PC-3 (cell line): ENCODE results near the gene AJAP1. TPM values are rescaled to one million over a fixed set of nuclear protein-coding genes. Genes with fewer than 3 reads are reported as not detected.

Source experiments
- ATAC-seq: fragments of 200-7000 bp; cut with Tn5 transposase; 2 replicates; pipeline ENCODE4 v1.9.1; 2020; ENCODE audit warnings: mild to moderate bottlenecking, moderate library complexity
- BruUV-seq: library from RNA; stranded (reverse); fragments of 400-500 nt; replicated peaks from 2 replicates; lab custom pipeline; 2021; lab: Mats Ljungman, UMichigan
- CTCF ChIA-PET: fragments of 300-600 bp; sonication (Branson Sonifier 250); formaldehyde crosslinking; loops from one replicate; lab custom pipeline; 2022; ENCODE audit warnings: antibody characterized with exemption; lab: Charles Lee
- POLR2A ChIA-PET: fragments of 300-600 bp; sonication (Branson Sonifier 250); formaldehyde crosslinking; loops from one replicate; lab custom pipeline; 2022; ENCODE audit warnings: antibody characterized with exemption; ENCODE audit not compliant: unreplicated experiment; lab: Charles Lee
- DNase-seq: peaks from one replicate; pipeline ENCODE4 v3.0.0-alpha.2; 2015
- H2AFZ ChIP-seq: fragments of 300-600 bp; sonication (generic); 2 replicates; pipeline ENCODE4 v1.6.0; 2016; ENCODE audit warnings: antibody characterized with exemption, low read length
- H3F3A ChIP-seq: fragments of 300-600 bp; sonication (generic); one replicate; pipeline ENCODE4 v1.6.0; 2017; ENCODE audit warnings: antibody characterized with exemption, low read length, control low read depth, mild to moderate bottlenecking; ENCODE audit not compliant: unreplicated experiment
- H3K27ac ChIP-seq: fragments of 300-600 bp; sonication (generic); 2 replicates; pipeline ENCODE4 v1.5.1; 2016; ENCODE audit warnings: mild to moderate bottlenecking, low read length
- H3K27me3 ChIP-seq: fragments of 300-600 bp; sonication (generic); 2 replicates; pipeline ENCODE4 v1.6.1; 2016; ENCODE audit warnings: low read length, mixed read lengths
- H3K36me3 ChIP-seq: fragments of 300-600 bp; sonication (generic); 2 replicates; pipeline ENCODE4 v1.6.1; 2016; ENCODE audit warnings: low read depth, mixed run types, low read length, mixed read lengths
- H3K4me1 ChIP-seq: fragments of 300-600 bp; sonication (generic); 2 replicates; pipeline ENCODE4 v1.5.1; 2016; ENCODE audit warnings: low read length; ENCODE audit not compliant: insufficient read depth
- H3K4me2 ChIP-seq: fragments of 300-600 bp; sonication (generic); 2 replicates; pipeline ENCODE4 v1.6.0; 2016; ENCODE audit warnings: low read length
- H3K4me3 ChIP-seq: fragments of 300-600 bp; sonication (generic); 2 replicates; pipeline ENCODE4 v1.5.1; 2016; ENCODE audit warnings: mild to moderate bottlenecking, low read length, mixed read lengths
- H3K79me2 ChIP-seq: fragments of 300-600 bp; sonication (generic); 2 replicates; pipeline ENCODE4 v1.6.1; 2017; ENCODE audit warnings: low read length, mixed read lengths
- H3K9ac ChIP-seq: fragments of 300-600 bp; sonication (generic); 2 replicates; pipeline ENCODE4 v1.6.0; 2016; ENCODE audit warnings: mild to moderate bottlenecking, low read length
- H3K9me2 ChIP-seq: fragments of 300-600 bp; sonication (generic); replicated peaks from 2 replicates; pipeline ENCODE4 v1.6.1; 2016; ENCODE audit warnings: mixed run types, low read length, mixed read lengths
- H3K9me3 ChIP-seq: fragments of 300-600 bp; sonication (generic); 2 replicates; pipeline ENCODE4 v1.6.1; 2016; ENCODE audit warnings: low read length, mixed read lengths
- H4K20me1 ChIP-seq: fragments of 300-600 bp; sonication (generic); 2 replicates; pipeline ENCODE4 v1.6.1; 2016; ENCODE audit warnings: low read length, mixed read lengths
- CTCF ChIP-seq: fragments of 300-600 bp; sonication (generic); conservative IDR thresholded peaks from 2 replicates; pipeline ENCODE4 v1.5.1; 2017; ENCODE audit warnings: antibody characterized with exemption, low read depth, mild to moderate bottlenecking, low read length
- EZH2 ChIP-seq: fragments of 300-600 bp; sonication (generic); IDR thresholded peaks from one replicate; pipeline ENCODE4 v1.6.1; 2017; ENCODE audit warnings: antibody characterized with exemption, mild to moderate bottlenecking, low read length; ENCODE audit not compliant: unreplicated experiment
- EZH2phosphoT487 ChIP-seq: fragments of 300-600 bp; sonication (generic); IDR thresholded peaks from 2 replicates; pipeline ENCODE4 v1.6.1; 2018; ENCODE audit warnings: mild to moderate bottlenecking, antibody characterized with exemption, low read length, borderline replicate concordance
- intact Hi-C: fragments of 100-400 bp; cut with micrococcal nuclease; formaldehyde crosslinking; loops from 2 replicates; pipeline ENCODE4 v1.9.0; 2023
- total RNA-seq: library from RNA; depleted of rRNA; stranded (reverse); fragments of >200 nt; gene quantifications from 2 replicates; pipeline ENCODE4 v1.2.3, GENCODE V29; 2014

Gene AJAP1
- total RNA-seq, 1 experiment from 2014 or later: not detected

- CTCF ChIA-PET: no interaction called here
- H3K27ac ChIP-seq: no peak overlapping the region
- intact Hi-C loops: no loop called here
- TF ChIP-seq EZH2phosphoT487 (no peak), CTCF (no peak), EZH2 (no peak)
- DNase-seq (no peak), ATAC-seq (no peak)
- peaks cover 4% of the 10 kb centered on the region; the same call in 1 of the 2 replicates for H3K9me3 ChIP-seq
- H3K9me2 ChIP-seq: no peaks in the 10 kb centered on the region
- no peaks in the 10 kb centered on the region for H3F3A ChIP-seq
- H3K4me3 ChIP-seq: no peak overlapping the region
- H3K4me2 ChIP-seq: no peak overlapping the region
- no peaks in the 10 kb centered on the region for H3K79me2 ChIP-seq
- H4K20me1 ChIP-seq: no peaks in the 10 kb centered on the region
- POLR2A ChIA-PET: no interaction called here
- no peak overlapping the region for H3K9ac ChIP-seq
- peaks cover 29% of the 10 kb centered on the region for H3K27me3 ChIP-seq
- H3K4me1 ChIP-seq: no peaks in the 10 kb centered on the region
- H3K36me3 ChIP-seq: no peaks in the 10 kb centered on the region
- H2AFZ ChIP-seq: no peak overlapping the region
- BruUV-seq: no TSS peak
Measured at GRCh38 chr1:4775506-4775905, 121.1 kb downstream of the AJAP1 start.

GRCh38 chr1:4778056-4778455 is 123.6 kb downstream of the AJAP1 start:
- intact Hi-C loops: no loop called here
- Histone ChIP-seq H3K27me3 (peaks cover 47% of the 10 kb centered on the region), H2AFZ (no peak overlapping the region), H3K79me2 (no peaks in the 10 kb centered on the region), H3K9ac (no peak overlapping the region), H3K9me3 (peaks cover 4% of the 10 kb centered on the region; the same call in 1 of the 2 replicates), H4K20me1 (no peaks in the 10 kb centered on the region), H3K36me3 (no peaks in the 10 kb centered on the region), H3K4me3 (no peak overlapping the region), H3K27ac (no peak overlapping the region), H3K4me2 (no peak overlapping the region), H3K9me2 (no peaks in the 10 kb centered on the region), H3K4me1 (no peaks in the 10 kb centered on the region), H3F3A (no peaks in the 10 kb centered on the region)
- TF ChIP-seq EZH2 (no peak), CTCF (peak; percentile 48; the same call in 1 of the 2 replicates), EZH2phosphoT487 (no peak)
- POLR2A ChIA-PET: no interaction called here
- no TSS peak for BruUV-seq
- DNase-seq: peak; percentile 35
- peak; percentile 42 for ATAC-seq
- CTCF ChIA-PET: no interaction called here

GRCh38 chr1:4781646-4782045 is 127.2 kb downstream of the AJAP1 start:
- Histone ChIP-seq H3K9ac (no peak overlapping the region), H2AFZ (no peak overlapping the region), H3K4me3 (no peak overlapping the region), H3K4me2 (no peak overlapping the region), H3K27me3 (peaks cover 47% of the 10 kb centered on the region), H3K9me3 (0 out of 2 replicates have a peak, but pooled peaks cover 6% of the 10 kb centered on the region), H4K20me1 (no peaks in the 10 kb centered on the region), H3K4me1 (no peaks in the 10 kb centered on the region), H3K79me2 (no peaks in the 10 kb centered on the region), H3K9me2 (no peaks in the 10 kb centered on the region), H3F3A (no peaks in the 10 kb centered on the region), H3K27ac (no peak overlapping the region), H3K36me3 (no peaks in the 10 kb centered on the region)
- no peak for TF ChIP-seq EZH2
- TF ChIP-seq CTCF: no peak
- no peak for TF ChIP-seq EZH2phosphoT487
- intact Hi-C loops: no loop called here
- ChIA-PET CTCF (no interaction called here), POLR2A (no interaction called here)
- DNase-seq: no peak
- BruUV-seq: no TSS peak
- no peak for ATAC-seq
